ENCODE results near the gene NSF.
A peak's percentile ranks its signal among the peaks of the same experiment; 100 is the strongest.
"Not testable (repeated sequence)": the region's sequence is repeated elsewhere in the genome, so short reads cannot be mapped to it uniquely, and the experiment has no call there.

Gene NSF

DNA sequence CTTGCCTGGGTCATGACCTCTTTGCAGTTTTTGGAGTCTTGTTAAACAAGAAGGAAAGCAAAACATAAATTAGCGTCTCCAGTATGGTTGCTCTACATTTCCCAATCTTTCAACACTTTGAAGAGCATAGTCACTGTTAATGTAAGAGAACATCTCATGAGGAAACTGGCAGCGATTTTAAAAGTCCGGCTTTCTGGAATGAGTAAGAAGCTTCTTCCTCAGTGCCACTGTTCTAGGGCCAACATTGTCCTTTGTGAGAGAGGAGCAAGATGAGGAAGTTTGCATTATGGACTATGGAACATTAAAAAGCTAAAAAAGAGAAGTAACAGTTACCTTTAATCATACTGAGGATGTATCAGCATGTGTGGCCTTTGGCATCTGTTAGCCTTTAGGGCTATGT lies 154.9 kb downstream of the NSF start:
- no peak for DNase-seq (ENCODE audit: low read depth, low spot score)
- H3K27ac ChIP-seq, result no peak overlapping the region

DNA sequence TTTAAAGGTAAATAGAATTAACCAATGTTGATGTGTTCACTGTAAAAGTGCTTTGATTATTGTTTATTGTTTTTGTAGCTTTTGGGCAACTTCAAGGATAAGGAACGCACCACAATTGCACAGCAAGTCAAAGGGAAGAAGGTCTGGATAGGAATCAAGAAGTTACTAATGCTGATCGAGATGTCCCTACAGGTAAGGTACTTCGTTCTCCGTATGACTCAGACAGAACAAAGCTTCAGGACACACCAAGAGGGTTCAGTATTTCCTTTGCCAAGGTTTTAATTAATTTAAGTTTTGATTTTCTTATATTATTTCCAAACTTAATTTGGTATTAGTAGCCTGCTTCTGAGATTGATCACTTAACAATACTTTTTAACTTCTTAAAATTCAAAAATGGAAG lies 161.0 kb downstream of the NSF start:
- DNase-seq (ENCODE audit: low read depth, low spot score), result no peak
- no peak overlapping the region for H3K27ac ChIP-seq

DNA sequence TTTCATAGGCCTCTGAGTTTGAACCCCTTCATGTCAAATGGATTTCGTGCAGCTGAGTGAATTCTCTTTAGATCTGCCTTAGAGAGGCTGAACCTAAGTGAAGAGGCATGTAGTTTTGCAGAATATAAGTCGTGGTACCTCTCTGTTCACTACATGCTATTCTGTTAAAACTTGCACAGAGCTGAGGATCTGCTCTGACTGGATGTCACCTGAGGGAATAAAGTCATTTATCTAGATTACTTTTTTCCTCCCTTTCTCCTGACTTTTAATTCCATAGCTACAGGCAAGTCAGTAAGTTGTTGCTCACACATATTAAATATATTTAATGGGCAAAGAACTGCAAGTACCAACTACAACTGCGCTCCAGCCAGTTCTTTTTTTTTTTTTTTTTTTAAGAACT lies 163.3 kb downstream of the NSF start:
- no peak for DNase-seq (ENCODE audit: low read depth, low spot score)
- H3K27ac ChIP-seq, result no peak overlapping the region

DNA sequence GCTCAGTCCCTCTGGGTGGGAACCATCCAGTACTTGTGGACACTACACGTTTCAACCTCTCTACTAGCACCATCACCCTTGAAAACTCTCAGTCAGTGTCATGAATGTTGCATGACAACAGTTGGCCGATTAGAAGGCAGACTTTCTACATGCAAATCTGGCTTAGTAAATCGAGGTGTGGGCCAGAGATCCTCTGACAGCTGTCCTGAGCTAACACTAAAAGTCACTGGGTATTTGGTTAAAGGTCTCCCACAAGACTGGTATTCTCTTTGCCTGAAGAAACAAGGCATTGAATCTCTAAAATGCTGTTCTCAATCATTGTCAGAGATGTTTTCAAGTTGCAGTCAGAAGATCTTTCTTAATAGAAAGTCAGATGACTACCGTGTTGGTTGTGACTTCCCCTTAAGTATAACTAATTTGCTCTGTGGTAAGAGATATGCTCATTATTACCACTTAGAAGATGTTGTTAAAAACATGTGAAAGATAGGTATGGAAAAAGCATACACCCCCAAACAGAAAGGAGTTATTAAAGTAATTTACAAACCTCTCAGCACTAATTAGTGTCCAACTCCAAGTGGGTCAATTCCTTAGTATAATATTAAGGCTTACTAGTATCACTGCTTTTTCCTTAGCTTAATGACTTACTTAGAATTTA lies 165.7 kb downstream of the NSF start:
- H3K27ac ChIP-seq, result no peak overlapping the region
- DNase-seq (ENCODE audit: low read depth, low spot score), result no peak

DNA sequence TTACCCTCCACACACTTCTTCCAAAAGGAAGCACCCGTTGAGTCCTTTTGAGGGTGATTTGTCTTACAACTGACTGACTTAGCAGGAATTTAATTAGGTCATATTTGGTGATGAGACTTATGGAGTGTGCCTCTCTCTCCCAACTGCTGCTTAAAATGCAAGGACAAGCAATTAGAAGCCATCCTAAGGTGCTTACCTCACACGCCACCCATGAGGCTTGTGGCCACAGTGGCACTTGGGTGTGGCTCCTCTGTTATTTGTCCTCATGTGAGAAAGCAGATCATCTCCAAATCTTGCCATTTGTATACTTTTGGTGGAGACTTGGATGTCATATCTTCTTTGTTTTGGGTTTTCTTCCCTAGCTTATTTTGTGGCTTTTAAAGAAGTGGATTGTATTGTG lies 166.4 kb downstream of the NSF start:
- DNase-seq (ENCODE audit: low read depth, low spot score), result no peak
- H3K27ac ChIP-seq, result no peak overlapping the region

DNA sequence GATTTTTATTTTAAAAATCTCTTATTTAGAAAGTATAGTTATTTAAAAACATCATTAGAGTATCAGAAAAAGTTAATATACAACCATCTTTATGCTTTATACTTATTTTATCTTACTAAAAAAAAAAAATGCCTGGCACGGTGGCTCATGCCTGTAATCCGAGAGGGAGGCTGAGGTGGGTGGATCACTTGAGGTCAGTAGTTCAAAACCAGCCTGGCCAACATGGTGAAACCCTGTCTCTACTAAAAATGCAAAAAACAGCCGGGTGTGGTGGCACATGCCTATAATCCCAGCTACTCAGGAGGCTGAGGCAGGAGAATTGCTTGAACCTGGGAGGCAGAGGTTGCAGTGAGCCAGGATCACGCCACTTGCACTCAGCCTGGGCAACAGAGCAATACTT lies 167.1 kb downstream of the NSF start:
- H3K27ac ChIP-seq; DNase-seq (ENCODE audit: low read depth, low spot score): not testable (repeated sequence)

DNA sequence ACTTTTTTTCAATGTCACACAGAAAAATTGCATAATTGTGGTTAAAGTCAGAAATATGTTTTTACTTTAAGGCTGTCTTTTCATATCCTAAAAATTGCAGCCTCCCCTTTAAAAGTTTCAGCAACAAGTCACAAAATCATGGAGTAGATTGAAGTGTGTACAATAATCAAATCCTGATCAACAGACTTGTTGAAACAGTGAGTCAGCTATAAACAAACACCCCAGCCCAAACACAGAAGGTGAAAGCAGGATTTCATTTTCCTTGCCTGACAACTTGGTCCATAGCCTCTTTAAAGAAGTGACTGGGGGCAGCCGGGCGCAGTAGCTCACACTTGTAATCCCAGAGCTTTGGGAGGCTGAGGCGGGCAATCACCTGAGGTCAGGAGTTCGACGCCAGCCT lies 168.1 kb downstream of the NSF start:
- H3K27ac ChIP-seq, result no peak overlapping the region
- DNase-seq (ENCODE audit: low read depth, low spot score), result no peak

DNA sequence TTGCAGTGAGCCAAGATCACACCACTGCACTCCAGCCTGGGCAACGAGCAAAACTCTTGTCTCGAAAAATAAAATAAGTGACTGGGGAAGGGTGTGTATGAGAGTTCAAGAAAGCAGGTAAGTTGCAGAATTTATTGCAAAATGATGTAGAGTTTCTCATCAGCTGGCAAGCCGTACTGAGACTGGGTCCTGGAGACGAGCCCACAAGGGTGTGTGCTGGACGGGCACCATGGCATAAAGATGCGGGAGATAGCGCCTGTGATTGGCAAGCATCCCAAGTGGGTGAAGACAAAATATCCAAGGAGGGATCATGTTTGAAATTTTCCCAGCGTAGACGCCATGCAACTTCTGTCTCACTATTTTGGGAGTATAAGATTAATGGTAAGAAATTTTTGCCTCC lies 168.7 kb downstream of the NSF start:
- no peak overlapping the region for H3K27ac ChIP-seq
- no peak for DNase-seq (ENCODE audit: low read depth, low spot score)

DNA sequence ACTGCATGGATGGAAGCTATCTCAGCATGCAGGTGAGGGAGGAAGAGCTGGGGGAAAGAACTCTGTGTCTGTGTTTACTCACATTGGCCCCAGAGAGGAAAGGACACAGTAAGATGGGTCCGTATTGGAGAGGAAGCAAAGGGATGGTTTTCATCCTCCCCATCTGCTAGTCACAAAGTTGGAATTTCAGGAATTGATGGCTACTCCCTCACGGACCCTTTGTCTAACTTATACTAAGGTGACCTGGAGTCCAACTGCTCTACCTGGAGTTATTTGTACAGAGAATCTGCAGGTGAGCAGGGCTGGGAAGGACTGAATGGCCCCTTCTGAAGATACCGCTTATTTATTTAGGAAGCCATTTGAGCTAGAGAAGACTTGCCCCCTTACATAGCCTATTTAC lies 172.9 kb downstream of the NSF start:
- H3K27ac ChIP-seq, result no peak overlapping the region
- DNase-seq (ENCODE audit: low read depth, low spot score), result no peak

DNA sequence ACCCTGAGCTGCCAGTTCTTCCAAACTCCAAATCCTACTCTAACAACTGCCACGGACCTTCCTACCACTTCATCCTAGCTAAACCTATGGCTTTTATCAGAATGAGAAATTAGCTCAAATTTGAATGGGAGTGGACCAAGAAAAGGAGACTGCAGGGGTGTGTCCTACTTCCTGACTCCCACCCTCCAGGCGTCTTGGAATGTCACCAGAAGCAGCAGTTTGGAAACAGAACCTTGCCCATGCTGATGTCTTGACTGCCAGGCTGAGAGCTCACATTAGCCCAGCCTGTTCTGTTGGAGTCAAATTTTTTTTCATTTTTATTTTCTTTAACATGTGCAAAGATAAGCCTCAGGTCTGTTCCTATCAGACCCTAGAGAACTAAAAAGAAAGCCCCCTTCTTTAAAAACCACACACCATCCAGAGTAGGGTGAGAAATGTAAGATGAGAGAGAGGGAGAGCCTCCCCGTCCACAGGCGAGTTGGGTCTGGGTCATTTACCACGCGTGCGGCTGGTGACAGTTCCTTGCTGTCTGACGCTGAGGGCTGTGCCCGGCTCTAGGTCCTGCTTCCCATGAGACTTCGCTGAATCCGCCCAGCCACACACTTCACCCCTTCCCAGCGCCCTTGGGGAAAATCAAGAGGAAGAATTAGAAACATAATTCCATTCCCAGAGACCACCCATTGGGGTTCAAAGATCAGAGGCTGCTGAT lies 173.7 kb downstream of the NSF start:
- DNase-seq (ENCODE audit: low read depth, low spot score), result no peak
- H3K27ac ChIP-seq, result no peak overlapping the region

DNA sequence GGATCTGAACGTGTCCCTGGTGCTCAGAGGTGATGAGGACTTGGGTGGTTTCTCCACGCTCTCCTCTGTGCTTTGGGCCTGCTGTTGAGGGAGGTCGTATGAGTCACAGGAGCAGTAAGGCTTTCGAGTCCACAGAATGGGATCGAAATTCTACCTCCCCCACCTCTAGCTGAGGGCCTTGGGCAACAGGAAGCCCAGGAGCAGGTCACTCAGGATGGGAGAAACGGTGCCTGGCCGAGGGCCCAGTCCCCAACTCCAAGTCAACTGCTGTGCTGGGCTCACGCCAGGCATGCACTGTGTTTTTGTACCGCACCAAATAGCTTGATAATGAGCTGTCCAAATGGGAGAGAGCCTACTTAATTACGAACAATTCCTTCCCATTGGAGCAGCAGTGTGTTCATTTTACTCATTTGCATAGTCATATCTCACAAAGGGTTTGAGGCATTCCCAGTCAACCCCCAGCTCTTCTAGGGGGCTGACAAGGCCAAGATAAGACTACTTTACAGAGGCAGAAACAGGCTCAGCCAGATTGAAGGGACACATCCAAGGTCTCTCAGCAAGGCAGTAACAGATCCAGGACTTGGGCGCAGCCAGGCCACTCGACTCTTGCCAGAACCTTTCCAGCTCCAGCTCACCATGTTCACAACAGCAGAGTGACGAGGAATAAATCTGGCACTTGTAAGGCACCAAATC lies 174.4 kb downstream of the NSF start:
- H3K27ac ChIP-seq, result no peak overlapping the region
- no peak for DNase-seq (ENCODE audit: low read depth, low spot score)

DNA sequence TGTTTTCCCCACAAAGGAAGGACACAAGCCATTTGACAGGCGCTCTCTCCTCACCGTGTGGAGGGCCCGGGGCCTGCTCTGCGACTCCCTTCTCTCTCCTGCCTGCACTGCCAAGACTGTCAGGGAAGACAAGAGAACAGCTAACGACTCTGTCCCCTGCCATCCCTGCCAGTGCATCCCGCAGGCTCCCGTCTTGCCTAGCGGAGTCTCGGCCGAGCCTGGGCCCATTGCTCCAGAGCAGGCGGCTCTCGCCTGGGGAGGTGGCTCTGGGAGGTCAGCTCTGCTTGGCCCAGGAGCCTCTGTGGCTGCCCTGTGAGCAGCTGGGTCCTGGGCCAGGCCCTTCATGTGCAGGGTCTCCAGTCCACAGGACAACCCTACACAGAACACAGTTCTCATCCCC lies 175.0 kb downstream of the NSF start:
- DNase-seq (ENCODE audit: low read depth, low spot score), result no peak

DNA sequence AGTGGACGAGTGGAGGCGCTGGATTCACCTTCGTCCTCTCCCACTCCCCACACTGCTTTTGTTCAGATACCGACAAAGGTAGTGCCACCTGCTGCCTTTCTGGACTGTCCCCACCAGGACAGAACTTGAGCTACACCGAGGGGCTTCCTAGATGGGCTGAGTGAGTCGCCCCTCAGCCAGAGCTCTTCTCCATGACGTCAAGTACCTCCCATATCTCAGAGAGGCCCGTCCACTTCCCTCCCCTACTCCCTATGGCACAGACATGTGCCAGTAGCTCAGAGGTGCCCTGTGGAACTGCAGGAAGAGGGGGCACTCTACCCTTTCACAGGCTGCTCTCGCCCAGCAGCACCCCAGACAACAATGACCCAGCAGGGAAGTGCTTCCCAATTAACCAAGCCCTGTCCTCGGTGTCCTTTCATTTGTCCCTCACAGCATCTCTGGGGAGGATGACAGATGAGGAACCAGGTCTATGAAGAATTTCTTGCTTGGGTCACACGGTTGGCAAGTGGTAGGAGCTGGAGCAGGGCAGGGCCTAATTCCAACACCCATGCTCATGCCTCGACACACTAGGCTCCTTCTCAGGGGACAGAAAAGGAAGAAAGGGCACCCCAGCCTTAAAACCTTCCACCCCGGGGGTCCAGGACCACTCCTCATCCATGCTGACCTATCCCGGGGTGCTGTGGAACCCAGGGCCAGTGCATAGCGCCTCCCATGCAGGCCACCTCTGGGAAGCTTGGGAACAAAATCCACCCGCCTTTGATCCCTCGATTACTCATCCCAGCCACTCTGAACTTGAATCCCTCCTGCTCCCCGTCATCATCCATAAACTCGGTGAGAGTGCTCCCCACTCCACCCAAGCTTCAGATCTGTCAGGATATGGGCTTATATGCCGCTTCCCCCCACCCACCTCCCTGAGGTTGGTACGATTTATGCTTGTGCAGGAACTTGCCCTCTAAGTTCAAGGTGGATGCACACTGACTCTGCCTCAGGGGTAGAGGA lies 176.3 kb downstream of the NSF start:
- no peak overlapping the region for H3K27ac ChIP-seq
- no peak for DNase-seq (ENCODE audit: low read depth, low spot score)

More for the DNA sequence above, 175.0 kb downstream of the NSF start:
- no peak overlapping the region for H3K27ac ChIP-seq

DNA sequence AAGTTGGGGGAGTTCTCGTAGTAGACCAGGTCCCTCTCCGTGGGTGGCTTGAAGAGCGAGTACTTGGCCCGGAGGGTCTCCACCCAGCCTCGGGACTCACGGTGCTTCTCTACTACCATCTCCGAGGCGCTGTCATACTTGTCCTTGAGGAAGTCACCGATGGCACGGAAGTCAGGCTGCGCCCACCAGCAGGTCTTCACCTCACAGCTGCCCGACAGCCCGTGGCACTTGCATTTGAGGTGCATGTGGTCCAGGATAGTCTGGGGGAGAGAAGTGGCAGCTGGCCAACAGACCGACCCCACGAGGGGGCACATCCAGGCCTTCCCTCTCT lies 178.0 kb downstream of the NSF start:
- no peak for DNase-seq (ENCODE audit: low read depth, low spot score)
- H3K27ac ChIP-seq, result no peak overlapping the region

DNA sequence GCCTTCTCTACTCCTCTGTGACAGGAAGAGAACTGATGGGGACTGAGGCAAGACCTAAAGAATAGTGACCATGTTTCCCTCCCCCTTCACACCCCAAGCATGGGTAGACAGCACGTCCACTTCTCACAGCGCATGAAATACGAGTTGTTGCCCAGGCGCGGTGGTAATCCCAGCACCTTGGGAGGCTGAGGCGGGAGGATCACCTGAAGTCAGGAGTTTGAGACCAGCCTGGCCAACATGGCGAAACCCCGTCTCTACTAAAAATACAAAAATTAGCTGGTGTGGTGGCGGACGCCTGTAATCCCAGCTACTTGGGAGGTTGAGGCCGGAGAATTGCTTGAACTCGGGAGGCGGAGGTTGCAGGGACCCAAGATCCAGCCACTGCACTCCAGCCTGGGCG lies 178.4 kb downstream of the NSF start:
- DNase-seq (ENCODE audit: low read depth, low spot score); H3K27ac ChIP-seq: not testable (repeated sequence)

DNA sequence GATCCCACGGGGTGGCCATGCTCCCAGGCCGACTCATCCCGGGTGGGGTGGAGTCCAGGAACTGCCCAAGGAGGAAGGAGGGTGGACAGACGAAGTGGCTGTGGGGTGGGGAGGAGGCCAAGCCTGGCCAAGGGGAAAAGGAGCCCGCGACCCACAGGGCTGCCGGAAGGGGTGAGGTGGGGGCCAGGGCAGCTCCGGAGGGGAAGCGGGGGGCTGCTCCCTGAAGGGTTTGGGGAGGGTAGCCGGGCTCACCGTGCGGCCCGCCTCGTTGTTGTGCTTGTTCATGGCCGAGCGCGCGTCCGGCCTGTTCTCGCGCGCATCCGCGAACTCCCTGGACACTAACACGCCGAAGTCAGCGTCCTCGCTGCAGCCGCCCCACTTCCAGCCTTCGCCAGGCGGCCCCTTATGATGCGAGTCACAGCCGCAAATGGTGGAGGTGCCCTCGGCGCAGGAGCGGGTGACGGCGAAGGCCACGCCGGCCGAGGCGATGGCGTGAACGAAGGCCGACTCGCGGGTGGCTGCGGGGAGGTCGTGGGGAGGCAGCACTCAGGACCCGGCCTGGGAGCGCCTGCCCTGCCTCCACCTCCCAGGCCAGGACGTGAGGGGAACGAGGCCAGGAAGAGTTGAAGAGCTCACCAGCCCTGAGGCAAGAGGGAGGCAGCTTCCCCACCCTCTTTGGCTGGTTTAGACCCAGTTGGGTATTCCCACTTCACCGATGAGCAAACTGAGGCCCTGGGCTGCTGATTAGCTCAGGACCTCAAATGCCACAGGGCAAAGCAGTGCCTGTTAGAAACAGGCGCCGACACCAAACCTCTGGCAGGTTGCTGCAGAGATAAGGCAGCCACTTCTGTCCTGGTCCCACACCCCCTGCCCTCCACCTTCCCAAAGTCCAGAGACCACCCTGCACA lies 179.3 kb downstream of the NSF start:
- H3K27ac ChIP-seq, result no peak overlapping the region
- no peak for DNase-seq (ENCODE audit: low read depth, low spot score)

DNA sequence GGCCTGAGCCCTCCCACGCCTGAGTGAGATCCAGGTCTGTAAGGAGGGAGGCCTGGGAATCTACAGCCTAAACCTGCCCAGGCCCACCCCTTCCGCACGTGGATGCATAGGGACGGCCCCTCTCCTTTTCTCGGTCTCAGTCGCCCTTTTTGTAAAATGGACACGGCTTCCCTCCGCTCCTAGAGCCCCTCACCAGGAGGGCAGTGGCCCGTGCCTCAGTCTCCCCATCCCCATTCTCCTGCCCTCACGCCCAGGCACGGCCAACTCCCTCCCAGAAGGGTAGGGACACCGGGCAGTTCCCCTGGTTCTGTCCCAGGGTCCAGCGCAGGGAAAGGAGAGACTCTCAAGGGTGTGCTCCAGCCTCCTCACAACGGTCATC lies 180.0 kb downstream of the NSF start:
- no peak overlapping the region for H3K27ac ChIP-seq
- no peak for DNase-seq (ENCODE audit: low read depth, low spot score)

DNA sequence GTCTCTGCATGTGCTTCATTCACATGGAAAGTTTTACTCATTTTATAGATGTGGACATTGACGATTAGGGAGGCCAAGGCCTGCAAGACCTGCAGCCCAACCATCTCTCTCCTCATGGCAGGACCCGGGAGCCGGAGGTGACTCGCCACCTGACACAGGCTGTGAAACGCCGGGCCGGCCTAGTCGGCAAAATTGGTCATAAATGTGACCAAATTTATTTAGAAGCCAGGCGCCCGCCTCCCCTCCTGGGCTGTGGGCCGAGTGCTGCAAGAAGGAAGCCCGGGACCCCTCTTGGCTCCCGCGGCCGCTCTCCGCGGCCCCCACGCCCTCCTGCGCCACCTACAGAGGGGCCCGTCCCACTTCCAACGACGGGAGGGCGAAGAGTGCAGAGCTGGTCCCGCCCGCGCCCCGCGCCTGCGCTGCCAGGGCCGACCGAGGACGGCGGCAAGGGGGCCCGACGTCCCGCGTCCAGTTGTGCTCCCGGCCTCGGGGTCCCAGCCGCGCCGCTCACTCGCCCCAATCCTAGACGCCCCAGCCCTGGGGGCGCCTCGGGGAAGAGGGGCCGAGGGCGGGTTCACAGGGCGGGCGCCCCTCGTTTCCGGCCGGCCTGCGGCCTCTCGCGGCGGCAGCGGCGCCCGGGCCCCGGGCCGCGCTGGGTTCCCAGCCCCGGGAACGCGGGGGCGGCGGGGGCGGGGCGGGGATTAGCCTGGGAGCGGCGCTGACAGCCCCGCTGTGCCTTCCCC lies 180.5 kb downstream of the NSF start:
- H3K27ac ChIP-seq, result peak overlapping the region; percentile 47

More for the DNA sequence above, 180.5 kb downstream of the NSF start:
- DNase-seq (ENCODE audit: low read depth, low spot score), result no peak
